IPS-20b (cell line): Measurements from ENCODE around the gene SEC63.

ENCODE experiments used
- H3K27ac ChIP-seq: one replicate; pipeline ENCODE4 v1.5.1; 2013; ENCODE audit warnings: low read length
- H3K27me3 ChIP-seq: 2 replicates; pipeline ENCODE4 v1.6.1; 2013; ENCODE audit warnings: mild to moderate bottlenecking, low read length, inconsistent platforms; ENCODE audit not compliant: insufficient read depth
- H3K36me3 ChIP-seq: 2 replicates; pipeline ENCODE4 v1.6.1; 2013; ENCODE audit warnings: low read depth, mild to moderate bottlenecking, inconsistent platforms, low read length, moderate library complexity; ENCODE audit not compliant: insufficient read depth
- H3K4me1 ChIP-seq: 2 replicates; pipeline ENCODE4 v1.6.1; 2013; ENCODE audit warnings: mild to moderate bottlenecking, control low read depth, inconsistent platforms, low read length, moderate library complexity; ENCODE audit not compliant: insufficient read depth
- H3K4me3 ChIP-seq: 2 replicates; pipeline ENCODE4 v1.5.1; 2013; ENCODE audit warnings: mild to moderate bottlenecking, low read length, inconsistent platforms
- H3K9ac ChIP-seq: 2 replicates; pipeline ENCODE4 v1.6.1; 2013; ENCODE audit warnings: low read depth, mild to moderate bottlenecking, inconsistent platforms, low read length, moderate library complexity
- H3K9me3 ChIP-seq: 2 replicates; pipeline ENCODE4 v1.6.1; 2013; ENCODE audit warnings: mild to moderate bottlenecking, low read depth, low read length, inconsistent platforms; ENCODE audit not compliant: insufficient read depth

The SEC63 gene

DNA sequence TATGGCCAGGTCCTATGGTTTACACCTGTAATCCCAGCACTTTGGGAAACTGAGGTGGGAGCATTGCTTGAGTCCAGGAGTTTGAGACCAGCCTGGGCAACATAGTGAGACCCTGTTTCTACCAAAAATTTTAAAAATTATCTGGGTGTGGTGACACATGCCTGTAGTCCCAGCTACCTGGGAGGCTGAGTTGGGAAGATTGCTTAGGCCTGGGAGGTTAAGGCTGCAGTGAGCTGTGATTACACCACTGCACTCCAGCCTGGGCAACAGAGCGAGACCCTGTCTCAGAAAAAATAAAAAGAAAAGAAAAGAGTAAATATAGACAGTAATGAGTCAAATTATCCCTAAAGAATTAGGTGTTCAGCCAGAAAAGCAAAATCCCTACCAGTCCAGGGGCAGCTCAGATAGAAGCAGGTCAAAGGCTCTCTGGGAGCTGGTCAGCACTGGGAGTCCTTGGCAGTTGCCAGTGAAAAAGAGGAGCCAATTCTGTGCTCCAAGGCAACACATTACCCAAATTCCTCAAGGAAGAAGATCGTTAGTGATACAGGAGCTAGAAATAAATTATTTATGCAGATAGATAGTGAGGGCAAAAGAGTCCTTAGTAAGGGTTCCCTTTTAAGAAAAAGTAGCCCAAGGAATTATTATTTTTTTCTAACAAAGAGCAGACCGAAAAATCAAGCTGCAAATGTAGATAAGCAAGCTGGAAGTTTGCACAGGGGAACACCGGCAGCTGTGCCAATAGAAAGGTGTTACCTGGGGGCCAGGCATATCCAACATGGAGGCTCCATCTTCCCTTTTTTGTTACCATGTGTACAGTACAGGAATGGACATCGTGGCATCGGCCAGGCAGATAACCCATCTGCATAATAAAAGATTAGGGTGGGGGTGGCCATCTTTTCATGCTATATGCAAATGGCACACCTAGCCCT, 31.4 kb upstream of the SEC63 start:
- H3K27me3 ChIP-seq = no peaks in the 10 kb centered on the region
- peak overlapping the region; percentile 52; the same call in 1 of the 2 replicates for H3K4me3 ChIP-seq
- peaks cover 29% of the 10 kb centered on the region; the same call in 1 of the 2 replicates for H3K4me1 ChIP-seq
- H3K9me3 ChIP-seq = no peaks in the 10 kb centered on the region
- H3K9ac ChIP-seq = no peak overlapping the region
- no peaks in the 10 kb centered on the region for H3K36me3 ChIP-seq
- no peak overlapping the region for H3K27ac ChIP-seq

DNA sequence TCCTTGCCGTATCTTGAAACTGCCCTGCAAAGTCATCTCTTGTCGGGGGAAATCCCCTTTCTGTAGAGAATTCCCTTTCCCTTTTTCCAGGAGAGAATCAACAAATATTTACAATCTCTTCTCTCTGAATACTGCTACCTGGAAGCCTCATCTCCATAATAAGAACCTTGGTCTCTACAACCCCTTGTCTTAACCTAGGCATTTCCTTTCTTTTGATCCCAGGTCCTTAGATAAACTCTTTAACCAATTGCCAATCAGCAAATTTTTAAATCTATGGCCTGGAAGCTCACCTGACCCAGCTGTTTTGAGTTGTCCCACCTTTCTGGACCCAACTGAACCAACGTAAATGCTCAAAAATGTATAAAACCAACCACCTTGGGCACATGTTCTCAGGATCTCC, 30.6 kb upstream of the SEC63 start:
- Histone ChIP-seq H3K9ac (peak overlapping the region; percentile 46; the same call in 1 of the 2 replicates), H3K4me1 (peaks cover 29% of the 10 kb centered on the region; the same call in 1 of the 2 replicates), H3K36me3 (no peaks in the 10 kb centered on the region), H3K9me3 (no peaks in the 10 kb centered on the region), H3K4me3 (peak overlapping the region; percentile 52; the same call in 1 of the 2 replicates), H3K27ac (no peak overlapping the region), H3K27me3 (no peaks in the 10 kb centered on the region)

DNA sequence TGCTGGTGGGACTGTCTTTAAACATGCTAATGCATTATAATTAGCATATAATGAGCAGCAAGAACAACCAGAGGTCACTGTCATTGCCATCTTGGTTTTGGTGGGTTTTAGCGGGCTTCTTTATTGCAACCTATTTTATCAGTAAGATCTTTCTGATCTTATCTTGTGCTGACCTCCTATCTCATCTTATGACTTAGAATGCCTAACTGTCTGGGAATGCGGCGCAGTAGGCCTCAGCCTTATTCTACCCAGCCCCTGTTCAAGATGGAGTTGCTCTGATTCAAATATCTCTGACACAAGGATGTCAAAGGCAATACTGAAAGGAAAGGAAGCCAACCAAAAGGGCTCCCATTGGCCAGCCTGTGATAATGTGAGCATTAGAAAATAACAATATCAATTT, 29.8 kb upstream of the SEC63 start:
- H3K9ac ChIP-seq = peak overlapping the region; percentile 46; the same call in 1 of the 2 replicates
- H3K4me3 ChIP-seq = peak overlapping the region; percentile 52; the same call in 1 of the 2 replicates
- H3K9me3 ChIP-seq = no peaks in the 10 kb centered on the region
- no peak overlapping the region for H3K27ac ChIP-seq
- H3K27me3 ChIP-seq = no peaks in the 10 kb centered on the region
- H3K4me1 ChIP-seq = peaks cover 29% of the 10 kb centered on the region; the same call in 1 of the 2 replicates
- H3K36me3 ChIP-seq = no peaks in the 10 kb centered on the region

DNA sequence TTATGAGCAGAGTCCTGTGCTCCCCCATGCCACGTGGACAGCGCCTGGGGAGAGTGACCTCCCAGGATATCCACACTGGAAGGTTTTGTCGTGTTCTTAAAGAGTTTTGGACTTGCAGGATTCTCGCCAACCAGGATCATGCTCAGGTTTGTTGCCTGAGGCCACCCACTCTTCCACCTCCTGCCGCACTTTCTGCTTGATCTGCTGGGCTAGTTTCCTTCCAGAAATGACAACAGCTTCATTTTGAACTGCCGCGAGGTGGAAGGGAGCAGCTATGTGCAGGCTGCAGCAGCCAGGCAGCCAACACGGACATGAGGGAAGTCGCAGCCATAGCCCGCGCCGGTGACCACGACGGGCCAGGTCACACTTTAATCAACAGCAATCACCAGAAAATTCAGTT, 27.7 kb upstream of the SEC63 start:
- no peak overlapping the region for H3K27ac ChIP-seq
- no peaks in the 10 kb centered on the region; the same call in 1 of the 2 replicates for H3K27me3 ChIP-seq
- H3K4me1 ChIP-seq = peaks cover 26% of the 10 kb centered on the region
- no peaks in the 10 kb centered on the region for H3K36me3 ChIP-seq
- H3K4me3 ChIP-seq = no peak overlapping the region
- no peaks in the 10 kb centered on the region for H3K9me3 ChIP-seq
- no peak overlapping the region for H3K9ac ChIP-seq

DNA sequence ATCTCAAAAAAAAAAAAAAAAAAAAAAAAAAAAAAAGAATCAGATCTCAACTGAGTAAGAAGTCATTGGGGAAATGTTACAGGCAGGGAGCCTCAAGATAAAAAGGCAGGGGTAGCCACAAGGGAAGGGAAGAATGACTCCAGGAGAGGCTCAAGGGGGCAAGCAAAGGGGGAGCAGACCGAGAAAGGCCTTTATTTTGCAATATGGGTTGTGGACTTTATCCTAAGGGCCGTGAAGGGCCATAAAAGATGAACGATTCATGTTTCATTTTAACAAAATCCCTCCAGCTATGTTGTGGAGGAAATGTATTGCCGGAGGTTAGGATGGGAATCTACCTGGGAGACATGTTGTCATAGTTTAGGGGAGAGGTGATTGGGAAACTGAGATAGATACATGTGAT, 25.8 kb upstream of the SEC63 start:
- Histone ChIP-seq H3K27me3 (no peaks in the 10 kb centered on the region; the same call in 1 of the 2 replicates), H3K9ac (no peak overlapping the region), H3K36me3 (no peaks in the 10 kb centered on the region), H3K9me3 (no peaks in the 10 kb centered on the region), H3K4me3 (no peak overlapping the region), H3K4me1 (peaks cover 11% of the 10 kb centered on the region), H3K27ac (no peak overlapping the region)

DNA sequence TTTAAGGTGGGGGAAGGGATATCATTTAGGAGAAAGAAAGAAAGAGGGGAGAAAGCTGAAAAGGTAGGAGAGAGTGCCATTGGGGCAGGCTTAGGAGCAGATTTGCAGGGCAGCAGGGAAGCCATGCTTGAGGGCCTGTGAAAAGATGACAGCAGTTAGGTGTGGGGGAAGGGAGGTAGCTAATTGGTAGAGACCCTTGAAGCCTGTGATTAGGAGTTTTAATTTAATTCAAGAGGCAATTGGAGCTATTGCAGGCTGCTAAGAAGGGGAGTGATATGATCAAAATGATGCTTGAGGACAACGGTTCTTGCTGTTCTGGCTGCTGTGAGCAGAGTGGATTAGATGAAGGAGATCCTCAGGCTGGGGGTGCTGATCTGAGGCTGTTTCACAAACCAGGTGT, 24.5 kb upstream of the SEC63 start:
- no peaks in the 10 kb centered on the region; the same call in 1 of the 2 replicates for H3K27me3 ChIP-seq
- no peak overlapping the region for H3K27ac ChIP-seq

DNA sequence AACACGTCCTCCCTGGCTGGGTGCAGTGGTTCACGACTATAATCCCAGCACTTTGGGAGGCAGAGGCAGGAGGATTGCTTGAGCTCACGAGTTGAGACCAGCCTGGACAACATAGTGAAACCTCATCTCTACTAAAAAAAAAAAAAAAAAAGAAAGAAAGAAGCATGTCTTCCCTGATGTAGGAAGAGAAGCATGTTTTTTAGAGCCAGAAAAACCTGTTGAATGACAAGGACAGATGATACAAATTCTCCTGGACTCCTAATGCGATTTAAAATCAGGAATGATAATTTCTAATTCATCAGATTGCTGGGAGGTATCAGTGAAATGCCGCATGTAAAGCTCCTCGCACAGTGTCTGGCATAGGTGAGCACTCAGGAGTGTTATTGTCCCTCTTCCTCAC, 23.7 kb upstream of the SEC63 start:
- H3K27me3 ChIP-seq = no peaks in the 10 kb centered on the region; the same call in 1 of the 2 replicates
- no peak overlapping the region for H3K4me3 ChIP-seq
- H3K27ac ChIP-seq = no peak overlapping the region
- no peak overlapping the region for H3K9ac ChIP-seq
- H3K9me3 ChIP-seq = no peaks in the 10 kb centered on the region
- H3K4me1 ChIP-seq = no peaks in the 10 kb centered on the region; the same call in none of the 2 replicates
- no peaks in the 10 kb centered on the region for H3K36me3 ChIP-seq

More for the DNA sequence above, 24.5 kb upstream of the SEC63 start:
- Histone ChIP-seq H3K4me1 (no peaks in the 10 kb centered on the region; the same call in none of the 2 replicates), H3K9ac (peak overlapping the region; percentile 15; the same call in 1 of the 2 replicates), H3K9me3 (no peaks in the 10 kb centered on the region), H3K36me3 (no peaks in the 10 kb centered on the region), H3K4me3 (no peak overlapping the region)

DNA sequence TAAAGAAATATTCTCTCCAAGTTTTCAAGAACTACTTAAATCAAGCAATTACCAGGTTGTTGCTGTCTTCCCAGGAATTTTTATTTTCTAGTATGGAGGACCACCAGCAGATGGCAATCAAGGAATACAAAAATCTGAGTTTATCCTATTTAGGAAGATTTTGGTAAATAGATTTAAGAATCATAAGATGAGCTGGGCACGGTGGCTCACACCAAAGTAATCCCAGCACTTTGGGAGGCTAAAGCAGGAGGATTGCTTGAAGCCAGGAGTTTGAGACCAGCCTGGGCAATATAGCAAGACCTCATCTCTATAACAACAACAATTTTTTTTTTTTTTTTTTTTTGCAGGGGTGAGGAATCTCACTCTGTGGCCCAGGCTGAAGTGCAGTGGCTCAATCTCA, 19.3 kb upstream of the SEC63 start:
- no peak overlapping the region for H3K9ac ChIP-seq
- H3K27ac ChIP-seq = no peak overlapping the region
- H3K27me3 ChIP-seq = no peaks in the 10 kb centered on the region; the same call in 1 of the 2 replicates
- H3K4me1 ChIP-seq = no peaks in the 10 kb centered on the region; the same call in none of the 2 replicates
- no peaks in the 10 kb centered on the region for H3K36me3 ChIP-seq
- H3K4me3 ChIP-seq = no peak overlapping the region
- no peaks in the 10 kb centered on the region for H3K9me3 ChIP-seq

DNA sequence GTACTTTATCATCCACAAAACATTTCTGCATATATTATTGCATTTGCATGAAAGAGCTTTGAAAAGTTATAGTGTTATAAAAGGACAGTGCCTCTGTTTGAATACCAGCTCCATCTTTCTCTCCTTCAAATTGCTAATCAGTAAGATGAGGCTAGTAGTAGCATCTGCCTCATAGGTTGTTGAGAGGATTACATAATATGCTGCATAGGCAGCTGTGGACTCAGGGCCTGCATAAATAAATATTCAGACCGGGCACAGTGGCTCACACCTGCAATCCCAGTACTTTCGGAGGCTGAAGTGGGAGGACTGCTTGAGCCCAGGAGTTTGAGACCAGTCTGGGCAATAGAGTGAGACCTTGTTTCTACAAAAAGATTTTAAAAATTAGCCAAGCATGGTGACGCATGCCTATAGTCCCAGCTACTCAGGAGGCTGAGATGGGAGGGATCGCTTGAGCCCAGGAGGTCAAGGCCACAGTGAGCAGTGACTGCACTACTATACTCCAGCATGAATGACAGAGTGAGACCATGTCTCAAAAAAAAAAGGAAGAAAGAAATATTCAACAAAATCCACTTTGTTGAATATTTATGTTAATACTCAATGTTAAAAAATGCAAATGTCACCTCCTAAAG, 18.3 kb upstream of the SEC63 start:
- Histone ChIP-seq H3K27me3 (no peaks in the 10 kb centered on the region), H3K4me1 (no peaks in the 10 kb centered on the region; the same call in 1 of the 2 replicates), H3K36me3 (no peaks in the 10 kb centered on the region), H3K27ac (no peak overlapping the region), H3K9me3 (no peaks in the 10 kb centered on the region), H3K4me3 (no peak overlapping the region), H3K9ac (no peak overlapping the region)

DNA sequence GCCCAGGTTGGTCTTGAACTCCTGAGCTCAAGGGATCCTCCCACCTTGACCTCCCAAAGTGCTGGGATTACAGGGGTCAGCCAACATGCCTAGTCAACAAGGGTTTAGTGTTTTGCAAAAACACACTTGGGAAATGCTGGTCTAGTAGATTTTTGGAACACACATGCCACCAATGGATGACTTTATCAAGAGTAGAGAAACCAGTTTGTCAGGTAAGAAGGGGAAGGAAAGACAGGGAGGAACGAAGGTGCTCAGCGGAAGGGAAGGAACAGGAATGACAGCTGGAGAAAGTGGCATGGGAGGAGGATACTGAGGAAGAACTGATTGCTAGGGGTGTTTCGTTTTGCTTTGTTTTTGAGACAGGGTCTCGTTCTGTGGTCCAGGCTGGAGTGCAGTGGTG, 15.6 kb upstream of the SEC63 start:
- no peaks in the 10 kb centered on the region for H3K27me3 ChIP-seq
- peaks cover 4% of the 10 kb centered on the region; the same call in 1 of the 2 replicates for H3K4me1 ChIP-seq
- H3K4me3 ChIP-seq = no peak overlapping the region
- H3K36me3 ChIP-seq = no peaks in the 10 kb centered on the region
- no peak overlapping the region for H3K9ac ChIP-seq
- no peak overlapping the region for H3K27ac ChIP-seq
- H3K9me3 ChIP-seq = no peaks in the 10 kb centered on the region

DNA sequence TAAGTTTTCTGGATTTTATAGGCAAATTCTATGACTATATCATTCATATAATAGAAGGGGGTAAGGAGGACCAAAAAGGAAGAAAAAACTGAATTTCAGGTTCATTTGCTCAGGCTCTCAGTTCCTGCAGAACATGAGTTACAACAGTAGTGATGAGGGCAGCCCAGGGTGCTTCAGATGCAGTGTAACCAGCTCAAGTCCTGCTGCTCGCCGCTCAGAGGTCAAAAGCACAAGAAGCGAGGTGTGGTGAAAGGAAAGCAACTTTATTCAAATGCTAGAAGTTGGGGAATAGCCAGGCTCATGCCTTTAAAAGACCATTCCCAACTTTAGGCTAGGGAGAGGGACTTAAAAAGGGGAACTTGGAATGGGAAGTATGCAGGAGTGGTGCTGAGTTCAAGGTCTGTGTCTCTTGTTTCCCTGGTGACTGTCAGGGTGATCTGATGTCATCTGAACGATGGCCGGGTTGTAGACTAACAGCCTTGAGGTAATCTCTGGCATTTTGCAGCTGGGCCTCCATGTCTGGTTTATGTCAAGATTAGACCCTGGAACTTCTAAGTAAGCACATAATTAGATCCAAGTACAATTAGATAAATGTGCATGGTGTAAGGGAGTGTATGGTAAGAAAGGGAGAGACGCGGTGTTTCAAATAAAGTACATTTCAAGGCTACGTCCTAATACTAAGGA, 14.5 kb upstream of the SEC63 start:
- Histone ChIP-seq H3K27me3 (no peaks in the 10 kb centered on the region), H3K9ac (no peak overlapping the region), H3K4me3 (no peak overlapping the region), H3K4me1 (peaks cover 4% of the 10 kb centered on the region; the same call in 1 of the 2 replicates), H3K36me3 (no peaks in the 10 kb centered on the region), H3K9me3 (no peaks in the 10 kb centered on the region), H3K27ac (no peak overlapping the region)
